Embryonic facial prominence (tissue), 1 donor: ENCODE measurements around the gene ZNF236.

Experiments
- DNase-seq: peaks from one replicate; pipeline ENCODE4 v3.0.0-alpha.2; 2016; ENCODE audit errors: extremely low spot score

Gene ZNF236

DNA sequence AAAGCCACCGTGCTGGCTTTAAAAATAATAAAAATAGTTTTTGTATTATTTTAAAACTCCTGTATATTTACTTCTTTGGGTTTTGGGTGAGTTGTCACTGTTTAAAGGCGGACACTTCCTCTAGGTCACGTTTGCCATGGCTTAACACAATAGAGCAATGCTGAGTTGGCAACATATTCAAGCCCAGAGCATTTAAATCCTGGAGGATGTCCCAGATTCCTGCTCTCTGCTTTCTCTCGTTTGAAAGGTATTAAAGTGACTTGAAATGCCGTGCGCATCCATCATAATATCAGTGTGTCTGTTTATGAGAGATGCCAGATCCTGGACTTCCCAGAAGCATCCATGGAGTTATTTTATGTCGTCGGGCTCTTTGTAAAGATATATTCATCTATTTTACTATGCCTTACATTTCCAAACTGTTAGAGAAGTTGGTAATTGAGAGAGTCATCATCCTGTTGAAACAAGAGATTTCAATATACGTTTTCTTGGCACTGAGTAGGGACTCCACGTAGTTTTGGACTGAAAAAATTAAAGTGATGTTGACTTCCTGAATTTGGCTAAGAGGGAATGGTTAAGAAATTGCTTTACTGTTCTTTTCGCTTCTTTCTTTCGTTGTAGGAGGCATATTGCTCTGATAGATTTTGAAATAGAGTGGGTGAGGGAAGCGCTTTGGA is 150.6 kb downstream of the ZNF236 start:
- no peak for DNase-seq

DNA sequence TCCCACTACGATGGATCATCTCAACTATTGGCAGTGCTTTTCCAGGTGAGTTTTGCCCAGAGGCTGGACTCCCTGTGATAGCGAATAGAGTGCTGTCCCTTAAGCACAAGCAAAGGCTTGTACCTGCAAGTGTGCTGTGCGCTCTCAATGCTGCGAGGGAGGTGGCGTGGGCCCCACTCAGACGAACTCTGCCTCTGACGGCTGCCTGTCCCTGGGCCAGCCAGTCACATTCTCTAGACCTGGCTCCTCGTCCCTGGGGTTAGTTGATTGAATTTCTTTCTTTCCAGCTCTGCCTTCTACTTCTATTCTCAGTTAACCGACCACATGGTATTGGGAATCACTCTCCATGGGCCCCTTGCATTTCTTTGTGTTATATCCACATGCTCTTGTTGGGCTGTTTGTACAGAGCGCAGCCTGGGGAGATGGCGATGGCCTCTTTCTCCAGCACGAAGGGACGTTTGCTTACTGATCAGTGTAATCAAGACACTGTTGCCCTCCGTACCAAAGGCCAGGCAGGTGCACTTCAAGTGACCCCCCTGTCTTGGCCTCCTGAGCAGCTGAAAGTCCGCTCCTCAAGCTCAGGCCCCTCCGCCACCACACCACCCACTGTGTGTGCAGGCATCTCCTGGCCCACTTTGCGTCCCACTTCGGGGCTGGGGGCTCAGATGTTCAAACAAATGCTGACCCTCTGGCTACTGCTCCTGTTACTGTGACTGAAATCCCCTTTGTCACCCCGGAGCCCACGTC is 151.3 kb downstream of the ZNF236 start:
- DNase-seq = no peak

DNA sequence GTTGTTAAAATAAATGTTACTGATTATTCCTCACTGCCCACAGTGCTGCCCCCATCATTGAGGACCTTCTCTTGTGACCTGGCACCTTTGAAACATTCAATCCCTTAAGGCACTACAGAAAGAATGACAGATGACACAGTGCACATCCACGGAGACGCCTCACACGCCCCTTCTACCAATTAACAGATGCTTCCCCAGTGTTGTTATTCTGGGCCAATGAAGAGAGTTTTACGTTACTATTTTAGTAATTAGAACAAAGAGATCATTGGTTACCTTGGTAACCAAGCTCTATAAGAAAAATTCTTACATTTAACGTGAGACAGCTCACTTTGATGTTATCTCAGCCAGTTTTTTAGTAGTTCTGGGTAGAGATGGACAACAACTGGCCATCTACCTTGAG is 152.0 kb downstream of the ZNF236 start:
- DNase-seq = no peak

DNA sequence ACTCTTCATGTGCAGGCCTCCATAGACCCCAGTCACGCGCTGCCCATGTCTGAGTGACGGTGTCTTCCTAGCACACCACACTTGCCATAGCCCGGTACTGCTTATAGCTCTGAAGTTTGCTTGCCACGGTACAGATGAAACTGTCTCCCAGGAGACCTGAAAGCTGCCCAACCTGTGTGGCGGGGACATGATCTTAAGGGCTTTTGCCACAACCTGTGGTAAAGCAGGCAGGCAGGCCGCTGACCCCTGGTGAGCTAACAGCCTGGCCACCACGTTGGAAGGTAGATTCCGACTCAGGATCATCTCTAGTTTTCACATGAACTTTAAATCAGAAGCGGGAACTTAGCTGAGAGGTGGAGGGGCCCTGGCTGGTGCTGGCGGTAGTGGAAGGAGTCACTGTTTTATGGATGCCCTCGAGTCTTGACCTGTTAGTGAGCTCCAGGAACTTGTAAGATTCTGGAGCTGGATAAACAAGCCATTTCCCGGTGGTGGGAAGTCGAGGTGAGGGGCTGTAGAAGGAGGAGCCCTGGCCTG is 153.3 kb downstream of the ZNF236 start:
- no peak for DNase-seq

DNA sequence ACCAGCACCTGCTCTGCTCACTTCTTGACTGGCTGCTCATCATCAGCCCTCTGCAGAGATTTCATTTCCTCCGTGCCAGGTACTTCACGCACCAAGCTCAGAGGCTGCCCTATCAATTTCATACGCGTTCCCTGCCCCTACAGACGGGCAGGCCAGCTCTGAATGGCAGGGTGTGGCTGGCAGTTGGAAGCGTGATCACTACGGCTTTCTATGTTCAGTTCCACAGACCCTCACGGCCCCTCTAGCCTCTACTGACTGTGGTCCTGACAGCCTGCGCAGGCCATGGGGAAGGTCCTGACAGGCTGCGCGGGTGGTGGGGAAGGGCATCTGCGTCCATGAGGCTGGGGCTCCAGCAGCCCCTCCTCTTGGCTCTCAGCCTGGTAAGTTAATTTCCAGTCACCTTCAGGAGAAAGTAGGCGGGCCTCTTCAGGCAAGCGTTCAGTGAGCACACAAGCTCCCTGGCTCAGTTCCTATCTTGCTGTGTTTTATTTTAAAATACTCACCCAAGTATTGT is 154.8 kb downstream of the ZNF236 start:
- DNase-seq = no peak

DNA sequence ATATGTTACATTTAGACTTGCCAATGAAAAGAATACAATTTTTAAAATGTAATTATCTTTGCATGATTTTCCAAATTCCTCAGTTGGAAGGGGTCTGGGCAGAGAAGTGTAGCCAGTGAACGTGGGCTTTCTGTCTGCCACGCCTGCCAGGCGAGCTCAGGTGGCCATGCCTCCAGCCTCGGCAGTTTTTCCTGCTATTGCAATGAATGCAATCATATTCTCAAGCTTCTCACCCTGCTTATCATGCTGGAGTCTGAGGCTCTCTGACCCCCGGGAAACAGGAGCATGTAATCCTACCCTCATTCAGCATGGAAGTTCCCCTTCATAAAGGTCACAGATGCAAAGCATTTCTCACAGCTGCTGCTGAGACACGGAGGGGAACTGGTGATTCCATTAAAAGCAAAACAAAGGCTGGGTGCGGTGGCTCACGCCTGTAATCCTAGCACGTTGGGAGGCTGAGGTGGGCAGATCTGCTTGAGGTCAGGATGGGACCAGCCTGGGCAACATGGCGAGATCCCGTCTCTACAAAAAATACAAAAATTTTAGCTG is 155.4 kb downstream of the ZNF236 start:
- DNase-seq = no peak

DNA sequence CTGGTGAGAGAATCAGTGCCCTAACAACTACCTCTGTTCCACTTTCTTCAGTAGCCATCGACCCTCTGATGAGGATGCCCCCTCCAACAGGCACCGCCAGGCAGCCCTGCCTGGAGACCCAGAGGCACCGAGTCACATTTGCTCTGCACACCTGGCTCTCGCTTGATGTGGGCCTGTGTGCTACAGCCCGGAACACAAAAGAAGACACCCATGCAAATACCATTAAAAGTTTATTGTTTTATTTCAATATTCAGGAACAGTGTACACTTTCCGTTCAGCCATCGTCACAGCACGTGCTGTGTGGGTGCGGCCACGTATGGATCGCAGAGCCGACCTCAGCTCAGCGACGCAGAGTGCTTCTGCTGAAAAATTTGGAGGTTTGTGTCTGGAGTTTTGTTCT is 156.3 kb downstream of the ZNF236 start:
- DNase-seq = no peak

DNA sequence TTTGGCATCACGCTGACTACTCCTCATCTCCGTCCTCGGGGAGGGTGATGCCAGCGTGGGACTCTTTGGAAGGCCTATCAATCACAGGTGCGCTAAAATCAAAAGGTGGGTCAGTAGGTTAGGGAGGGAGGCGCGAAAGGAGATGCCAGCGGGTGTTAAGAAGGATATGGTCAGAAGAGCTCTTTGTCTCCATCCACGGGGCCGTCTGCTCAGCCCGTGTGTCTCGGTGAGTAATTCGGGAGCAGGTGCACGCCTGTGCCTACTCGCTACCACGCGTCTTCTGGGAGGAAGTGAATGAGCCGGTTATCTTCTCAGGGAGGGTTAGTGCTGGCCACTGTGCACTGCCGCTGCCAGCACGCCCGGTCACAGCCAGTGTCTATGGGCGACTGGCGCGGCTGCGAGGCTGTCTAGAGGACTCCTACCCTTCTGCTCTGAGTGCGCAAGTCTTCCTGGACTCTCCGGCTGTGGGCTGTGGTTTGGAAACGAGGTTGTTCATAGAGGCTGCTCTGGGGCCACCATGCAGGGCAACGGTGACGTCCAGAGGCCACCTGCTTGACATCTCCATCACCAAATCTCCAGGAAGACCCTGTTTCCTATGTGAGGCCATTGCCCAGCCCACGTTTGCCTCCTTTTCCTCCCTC is 156.9 kb downstream of the ZNF236 start:
- no peak for DNase-seq

DNA sequence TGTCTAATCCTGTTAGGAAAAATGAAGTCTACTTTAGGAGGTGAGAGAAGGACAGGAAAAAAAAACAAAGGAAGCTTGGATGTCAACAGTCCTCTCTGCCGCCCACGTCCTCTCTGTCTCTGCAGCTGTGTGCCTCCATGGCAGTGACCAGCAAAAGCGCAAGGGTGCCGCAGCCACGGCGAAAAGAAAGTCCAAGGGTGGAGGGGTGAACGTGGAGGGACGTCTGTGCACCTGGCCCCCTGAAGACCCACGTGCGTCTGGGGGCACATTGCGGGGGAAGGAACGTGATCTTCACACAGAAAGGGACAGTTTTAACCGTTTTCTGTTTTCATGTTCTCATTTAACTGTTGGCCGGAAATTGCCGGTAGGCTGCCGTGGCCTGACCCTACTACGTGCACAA is 157.5 kb downstream of the ZNF236 start:
- DNase-seq = no peak

DNA sequence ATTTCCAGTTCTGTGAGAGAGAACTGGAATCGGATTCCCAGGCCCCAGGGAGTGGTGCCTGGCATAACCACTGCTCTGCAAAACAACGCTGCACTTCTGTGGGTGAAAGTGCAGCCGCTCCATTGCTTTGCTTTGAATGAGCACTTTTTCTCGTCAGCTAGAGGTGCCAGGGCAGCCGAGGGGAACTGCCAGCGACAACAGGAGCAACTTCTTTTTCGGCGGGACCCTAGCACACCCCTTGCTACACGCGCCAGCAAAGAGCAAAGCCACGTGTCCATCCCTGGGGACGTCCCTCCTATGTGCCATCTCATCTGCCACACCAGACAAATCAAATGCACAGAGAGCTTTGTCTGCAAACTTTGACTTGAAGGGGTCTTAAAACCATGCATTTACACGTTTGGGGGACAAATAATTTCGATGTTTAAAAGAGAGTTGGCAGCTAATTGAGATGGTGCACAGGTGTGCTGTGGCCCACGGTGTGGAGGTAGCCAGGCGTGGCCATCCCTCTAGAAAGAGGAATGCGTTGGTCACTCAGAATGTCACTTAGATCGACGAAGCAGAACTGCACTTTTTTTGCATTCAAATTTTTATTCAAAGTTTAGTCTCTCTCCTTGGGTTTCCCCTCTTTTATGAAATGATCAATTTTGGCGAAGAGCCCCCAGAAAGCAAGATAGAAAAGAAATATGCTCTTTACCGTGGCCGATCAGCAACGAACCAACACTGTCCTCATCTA is 158.5 kb downstream of the ZNF236 start:
- no peak for DNase-seq

DNA sequence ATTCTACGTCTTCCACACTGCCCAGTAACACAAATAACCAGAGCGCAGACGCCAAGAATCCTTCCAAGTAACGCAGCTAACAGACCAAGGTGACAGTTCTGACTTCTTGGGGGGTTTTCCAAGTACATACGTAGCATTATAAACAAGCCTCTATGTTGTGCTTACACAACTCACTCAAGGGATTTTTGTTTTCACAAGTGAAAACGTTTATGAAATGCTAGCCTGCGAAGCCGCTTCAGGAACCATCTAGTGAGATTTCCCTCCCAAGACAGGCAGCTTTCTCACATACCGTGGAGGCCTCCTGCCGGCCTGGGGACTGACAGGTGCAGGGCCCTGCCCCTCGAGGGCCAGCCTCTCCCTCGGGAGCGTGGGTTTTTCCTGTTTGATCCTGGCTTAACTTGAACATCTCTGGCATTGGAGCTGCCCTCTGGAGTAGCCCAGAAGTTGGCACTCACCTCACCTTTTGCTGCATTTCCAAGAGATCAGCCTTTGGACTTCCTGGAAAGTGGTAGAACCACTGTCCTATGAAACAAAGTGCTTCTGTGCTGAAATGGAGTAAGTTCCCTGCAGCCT is 159.1 kb downstream of the ZNF236 start:
- no peak for DNase-seq

DNA sequence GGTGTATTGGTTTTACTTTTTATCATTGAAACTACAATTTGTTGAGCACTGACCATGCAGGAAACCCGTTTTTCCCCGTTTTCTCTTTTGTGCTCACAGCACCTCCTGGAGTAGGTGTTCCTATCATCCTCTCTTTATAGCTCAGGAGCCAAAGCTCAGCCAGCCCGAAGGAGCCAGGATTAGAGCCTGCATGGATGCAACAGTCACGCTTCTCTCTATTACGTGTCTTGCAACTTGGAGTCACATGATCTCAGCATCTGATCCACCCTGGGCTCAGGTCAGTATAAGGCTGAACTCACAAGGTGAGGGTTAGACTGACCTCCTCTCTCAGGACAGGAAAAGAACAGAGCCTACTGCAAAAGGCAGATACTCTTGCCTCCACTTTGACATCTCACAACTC is 159.7 kb downstream of the ZNF236 start:
- DNase-seq = no peak

DNA sequence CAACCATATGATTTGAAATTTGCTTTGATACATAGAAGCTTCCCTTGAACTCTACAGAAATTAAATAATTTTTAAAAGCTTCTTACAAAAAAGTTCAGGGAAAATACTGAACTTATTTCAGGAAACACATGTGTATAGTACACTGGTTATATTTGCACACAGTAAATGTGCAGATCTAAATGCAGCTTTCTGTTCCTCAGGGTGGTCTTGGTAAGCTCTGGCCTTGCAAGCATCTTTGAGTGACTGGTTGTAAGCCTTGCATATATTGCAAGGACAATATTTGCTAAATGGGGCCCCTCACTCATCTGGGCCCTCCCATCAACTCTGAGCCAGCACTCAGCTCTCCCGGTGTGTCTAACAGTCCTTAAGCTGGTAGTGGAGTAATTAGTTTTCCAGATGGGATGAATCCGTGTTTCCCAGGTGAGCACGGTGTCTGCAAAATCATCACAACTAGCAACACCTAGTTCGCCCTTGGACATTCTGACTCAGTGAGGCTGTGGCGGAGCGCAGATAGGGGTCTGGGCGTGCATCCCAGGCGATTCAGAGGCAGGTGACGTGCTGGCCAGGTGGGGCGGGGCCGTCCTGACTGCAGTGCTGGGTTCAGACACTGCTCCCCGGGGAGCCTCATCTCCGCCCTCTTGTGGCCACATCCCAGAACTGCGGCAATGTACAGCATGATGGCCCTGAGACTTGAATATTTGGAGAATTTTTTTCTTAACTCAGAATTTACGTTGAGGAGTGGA is 160.7 kb downstream of the ZNF236 start:
- DNase-seq = no peak

DNA sequence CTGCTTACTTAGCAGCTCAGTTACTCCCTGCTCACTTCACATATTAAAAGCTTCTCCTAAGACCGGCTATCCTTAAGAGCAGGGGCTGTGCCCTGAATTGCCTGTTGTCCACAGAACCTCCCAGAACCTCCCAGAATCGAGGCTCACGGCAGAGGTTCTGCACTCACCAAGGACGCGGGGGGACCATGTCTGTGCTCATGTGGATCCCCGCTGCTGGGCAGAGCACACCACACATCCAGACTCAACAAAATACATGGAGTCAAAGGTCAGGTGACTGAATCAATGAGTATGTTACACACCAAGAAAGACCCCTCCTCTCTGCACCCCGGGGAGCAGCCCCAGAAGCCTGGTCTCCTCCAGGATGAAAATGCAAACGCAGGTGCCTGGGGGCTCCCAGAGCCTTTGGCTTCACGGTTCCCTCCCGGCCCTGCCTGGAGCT is 161.3 kb downstream of the ZNF236 start:
- DNase-seq = no peak

DNA sequence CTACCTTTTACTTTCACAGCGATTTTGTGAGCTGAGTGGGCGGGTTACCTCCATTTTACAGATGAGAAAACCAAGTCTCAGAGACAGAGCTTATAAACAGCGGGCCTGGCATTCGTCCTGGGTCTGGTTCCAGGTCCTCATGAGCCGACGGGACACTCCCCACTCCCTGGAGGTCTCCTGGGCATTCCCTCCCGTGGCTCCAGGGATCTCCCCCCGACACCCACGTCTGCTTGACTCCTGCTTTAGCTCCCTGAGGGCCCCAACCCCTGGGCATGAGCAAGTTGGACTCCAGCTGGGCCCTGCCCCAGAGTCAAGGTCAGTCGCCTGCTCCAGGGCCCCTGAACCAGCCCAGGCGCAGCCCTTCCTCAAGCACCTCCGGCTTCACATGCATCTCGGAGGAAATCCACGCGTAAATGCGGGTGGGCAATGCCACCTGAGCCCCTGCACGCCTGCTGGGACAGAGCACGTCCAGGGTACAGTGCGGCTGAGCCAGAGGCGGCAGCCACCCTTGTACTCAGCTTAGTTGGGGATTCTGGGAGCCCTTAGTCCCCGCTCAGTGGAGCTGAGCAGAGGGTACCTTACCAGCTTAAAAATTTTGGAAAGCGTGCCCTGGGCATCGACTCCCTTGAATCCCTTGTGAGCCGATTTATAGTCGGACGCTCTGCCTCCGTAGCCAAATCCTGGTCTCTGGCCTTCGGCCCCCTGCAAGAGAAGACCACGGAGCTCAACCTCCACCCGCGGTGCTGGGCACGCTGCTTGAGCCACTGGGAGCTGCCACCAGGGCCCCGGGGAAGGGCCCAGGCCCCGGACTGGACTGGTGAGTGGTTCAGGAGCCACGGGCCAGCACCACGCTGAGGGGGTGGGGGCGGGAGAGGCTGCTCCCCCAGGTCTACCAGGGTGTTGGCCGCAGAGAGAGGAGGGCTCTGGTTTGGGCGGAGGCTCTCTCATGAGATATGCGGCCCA is 162.1 kb downstream of the ZNF236 start:
- DNase-seq = no peak

DNA sequence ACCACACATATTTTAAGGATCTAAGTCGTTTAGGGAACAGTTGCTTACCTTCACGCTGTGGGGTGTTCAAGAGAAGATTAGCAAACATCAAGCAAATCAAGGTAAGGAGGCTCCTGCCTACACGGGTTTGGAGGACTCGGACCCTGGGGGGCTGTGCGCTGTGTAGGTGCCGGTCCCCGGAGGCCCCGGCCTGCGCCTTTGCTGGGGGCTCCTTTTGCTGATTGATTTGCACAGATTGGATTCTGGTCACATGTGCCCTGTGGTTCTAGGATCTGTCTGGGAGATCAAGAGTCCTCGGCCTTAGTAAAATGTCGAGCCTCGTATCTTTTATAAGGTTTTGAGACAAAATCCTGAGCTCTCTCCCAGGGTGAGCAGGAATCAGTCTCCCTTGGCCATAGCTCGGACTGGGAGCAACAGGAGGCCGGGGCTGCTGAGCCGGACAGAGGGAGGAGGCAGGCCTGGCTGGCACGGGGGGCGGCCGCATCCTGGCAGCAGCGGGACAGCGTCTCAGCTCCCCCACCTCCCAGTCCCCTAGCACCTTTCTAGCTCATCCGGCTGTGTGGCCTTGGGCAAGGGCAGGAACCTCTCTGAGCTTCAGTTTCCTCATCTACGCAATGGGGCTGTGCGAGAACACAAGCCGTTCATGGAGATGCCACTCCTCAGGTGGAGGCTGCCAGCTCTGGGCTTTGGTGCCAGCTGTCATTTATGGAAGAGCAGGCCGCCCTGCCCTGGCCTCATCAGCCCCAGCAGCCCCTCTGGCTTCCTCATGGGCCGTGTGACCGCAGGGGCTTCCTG is 163.0 kb downstream of the ZNF236 start:
- no peak for DNase-seq

DNA sequence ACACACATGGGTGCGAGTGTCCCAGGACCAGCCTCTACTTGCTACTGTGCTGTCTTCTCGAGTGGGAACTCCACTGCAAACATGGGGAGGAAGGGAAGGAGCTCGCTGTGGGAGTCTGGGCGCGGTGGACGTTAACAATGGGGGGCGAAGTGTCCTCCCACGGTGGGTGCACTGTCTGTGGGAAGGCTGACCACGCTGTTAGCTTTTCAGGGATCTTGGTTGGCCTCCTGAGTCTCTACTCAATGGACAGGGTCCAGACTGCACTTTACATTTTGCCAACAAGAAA is 163.5 kb downstream of the ZNF236 start:
- no peak for DNase-seq

DNA sequence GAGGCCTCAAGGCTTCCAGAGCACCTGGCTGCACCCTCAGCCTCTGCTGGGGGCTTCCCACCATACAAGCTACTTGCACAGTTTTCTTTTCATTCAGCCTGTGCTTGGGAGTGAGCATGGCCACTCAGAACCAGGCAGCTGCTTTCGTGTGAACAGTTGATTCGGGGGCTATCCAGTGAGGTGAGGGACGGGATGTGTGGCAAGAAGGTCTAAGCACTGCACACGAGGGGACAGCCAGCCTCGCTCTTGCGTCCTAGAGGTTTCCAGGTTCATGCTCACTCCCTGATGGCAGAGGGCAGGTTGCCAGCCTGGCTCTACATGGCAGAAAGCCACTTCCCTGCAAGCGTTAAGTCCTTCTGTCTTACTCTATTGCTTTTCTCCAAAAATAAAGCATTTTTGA is 164.0 kb downstream of the ZNF236 start:
- no peak for DNase-seq
